Mucosa of stomach (tissue), 1 donor: ENCODE data around the gene TTLL10.

Experiments
- H3K27me3 ChIP-seq: one replicate; pipeline ENCODE4 v1.7.0; 2013; ENCODE audit warnings: mild to moderate bottlenecking, low read length; ENCODE audit not compliant: control insufficient read depth, insufficient read depth
- H3K36me3 ChIP-seq: one replicate; pipeline ENCODE4 v1.7.0; 2013; ENCODE audit warnings: low read length; ENCODE audit not compliant: control insufficient read depth, insufficient read depth
- H3K4me1 ChIP-seq: one replicate; pipeline ENCODE4 v1.7.0; 2013; ENCODE audit warnings: mild to moderate bottlenecking, low read length; ENCODE audit not compliant: control insufficient read depth, insufficient read depth
- H3K4me3 ChIP-seq: one replicate; pipeline ENCODE4 v1.7.0; 2013; ENCODE audit warnings: low read length
- H3K9ac ChIP-seq: one replicate; pipeline ENCODE4 v1.7.0; 2013; ENCODE audit warnings: mild to moderate bottlenecking, low read length, moderate library complexity
- H3K9me3 ChIP-seq: one replicate; pipeline ENCODE4 v1.7.0; 2013; ENCODE audit warnings: mild to moderate bottlenecking, low read length, moderate library complexity; ENCODE audit not compliant: control insufficient read depth
- donor health status: Pancreatic carcinoma.

TTLL10 gene

DNA sequence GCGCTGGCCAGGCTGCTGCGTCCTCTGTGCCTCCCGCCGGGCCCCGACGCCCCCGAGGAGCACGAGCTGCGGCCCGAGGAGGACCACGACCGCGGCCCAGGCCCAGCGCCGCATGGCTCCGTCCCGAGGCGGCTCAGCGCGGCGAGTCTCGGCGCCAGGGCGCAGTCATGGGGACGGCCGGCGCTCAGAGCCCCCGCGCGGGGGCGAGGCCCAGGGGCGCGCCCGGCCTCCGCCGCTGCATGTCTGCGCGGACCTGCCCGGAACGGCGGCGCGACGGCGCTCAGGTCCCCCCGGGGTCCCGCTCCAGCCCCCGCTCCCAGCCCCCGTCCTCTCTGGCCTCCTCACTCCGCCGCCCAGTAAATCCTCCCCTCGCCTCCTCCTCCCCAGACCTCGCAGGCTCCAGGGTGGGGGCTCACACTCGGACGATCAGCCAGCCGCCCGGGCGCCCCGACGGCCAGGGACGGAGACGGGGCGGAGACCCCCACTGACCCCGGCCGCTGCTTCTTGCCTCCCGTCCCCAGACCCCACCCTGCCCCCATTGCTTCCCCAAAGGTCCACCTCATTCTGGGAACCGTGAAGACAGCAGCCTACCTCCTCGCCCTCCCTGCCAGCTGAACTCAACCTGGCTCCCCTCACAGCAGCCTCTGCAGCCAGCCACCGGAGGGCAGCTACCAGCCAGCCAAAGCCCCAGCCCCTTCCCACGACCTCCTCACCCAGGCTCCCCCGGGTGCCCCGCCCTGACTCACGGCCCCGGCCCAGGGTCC, 73.1 kb downstream of the TTLL10 start, which contains the start of gene C1QTNF12:
C1QTNF12 (minus strand) TSS at position 146 of the 764 bp plus-strand sequence; CDS start at position 114, 32 bp downstream.
- H3K9ac ChIP-seq = no peak within 1 kb of the TSS
- no peak within 1 kb of the TSS for H3K4me3 ChIP-seq
- H3K4me1 ChIP-seq = peaks cover 8% of the 10 kb centered on the region
- peaks cover 30% of the 10 kb centered on the region for H3K27me3 ChIP-seq
- H3K36me3 ChIP-seq = no peaks in the 10 kb centered on the region
- H3K9me3 ChIP-seq = no peaks in the 10 kb centered on the region

DNA sequence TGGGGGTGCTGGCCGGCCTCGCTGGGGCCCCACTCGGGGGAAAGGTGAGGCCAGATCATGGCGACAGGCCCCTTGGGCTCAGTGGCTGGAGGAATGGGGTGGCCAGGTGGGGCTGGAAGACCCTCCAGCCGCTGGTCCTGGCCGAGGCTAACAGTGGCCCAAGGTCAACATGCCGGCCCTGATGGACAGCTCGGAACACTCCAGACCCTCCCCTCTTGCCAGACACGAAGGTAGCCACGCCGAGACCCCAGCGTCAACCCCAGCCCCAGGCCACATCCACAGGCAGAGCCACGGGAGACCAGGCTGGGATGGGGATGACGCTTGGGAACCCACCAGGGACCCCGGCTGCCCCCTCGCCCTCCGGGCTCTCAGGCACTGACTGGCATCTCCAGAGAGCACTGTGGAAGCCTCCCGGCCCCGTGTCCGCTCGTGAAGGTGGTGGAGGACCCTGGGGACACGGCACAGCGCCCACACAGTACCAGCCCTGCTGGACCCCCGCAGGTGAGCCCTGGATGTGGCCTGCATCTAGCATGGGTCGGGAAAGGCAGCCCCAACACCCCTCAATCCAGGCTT, 73.7 kb downstream of the TTLL10 start:
- Histone ChIP-seq H3K4me3 (no peak overlapping the region), H3K27me3 (peaks cover 30% of the 10 kb centered on the region), H3K9ac (no peak overlapping the region), H3K4me1 (peaks cover 8% of the 10 kb centered on the region), H3K36me3 (no peaks in the 10 kb centered on the region), H3K9me3 (no peaks in the 10 kb centered on the region)
